Measurements from ENCODE around the gene SLC2A11. TPM values are rescaled to one million over a fixed set of nuclear protein-coding genes. Genes with fewer than 3 reads are reported as not detected.
A peak's percentile ranks its signal among the peaks of the same experiment; 100 is the strongest.

Gene SLC2A11
- polyA plus RNA-seq, 3 donors = 28.2 to 53.7 (median 31.6) TPM

DNA sequence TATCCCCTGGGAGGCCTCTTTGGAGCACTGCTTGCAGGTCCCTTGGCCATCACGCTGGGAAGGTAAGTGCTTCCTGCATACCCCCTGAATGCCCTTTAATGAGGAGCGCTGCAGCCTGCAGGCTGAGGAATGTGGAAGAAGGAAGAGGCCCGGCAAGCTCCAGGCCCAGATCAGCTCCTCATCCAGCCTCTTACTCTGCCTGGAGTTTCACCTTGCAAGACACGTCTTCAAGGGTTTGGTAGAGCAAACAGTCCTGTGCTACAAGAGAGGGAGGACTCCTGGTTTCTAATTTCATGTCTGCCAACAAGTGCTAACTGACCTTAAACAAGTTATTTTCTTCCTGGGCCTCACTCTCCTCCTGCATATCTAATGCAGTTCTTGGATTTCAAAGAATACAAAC is 10.9 kb downstream of the SLC2A11 start:
- DNase-seq (ENCODE audit: extremely low read depth in 1 of 11, low read depth in 9 of 11, low spot score in 4 of 11) = no peak

DNA sequence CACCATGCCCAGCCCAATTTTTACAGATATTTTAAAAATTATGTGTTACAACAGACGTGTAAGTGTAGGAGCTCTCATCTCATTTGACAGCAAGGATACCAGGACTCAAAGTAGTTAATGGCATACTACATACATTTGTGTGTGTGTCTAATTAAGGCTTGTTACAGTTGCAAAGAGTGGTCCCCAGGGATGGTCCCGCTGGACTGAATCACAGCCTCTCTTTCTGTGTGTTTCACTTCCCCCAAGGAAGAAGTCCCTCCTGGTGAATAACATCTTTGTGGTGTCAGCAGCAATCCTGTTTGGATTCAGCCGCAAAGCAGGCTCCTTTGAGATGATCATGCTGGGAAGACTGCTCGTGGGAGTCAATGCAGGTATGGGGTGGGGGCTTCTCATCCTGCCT is 17.2 kb downstream of the SLC2A11 start:
- no peak for DNase-seq (ENCODE audit: extremely low read depth in 1 of 11, low read depth in 9 of 11, low spot score in 4 of 11)

DNA sequence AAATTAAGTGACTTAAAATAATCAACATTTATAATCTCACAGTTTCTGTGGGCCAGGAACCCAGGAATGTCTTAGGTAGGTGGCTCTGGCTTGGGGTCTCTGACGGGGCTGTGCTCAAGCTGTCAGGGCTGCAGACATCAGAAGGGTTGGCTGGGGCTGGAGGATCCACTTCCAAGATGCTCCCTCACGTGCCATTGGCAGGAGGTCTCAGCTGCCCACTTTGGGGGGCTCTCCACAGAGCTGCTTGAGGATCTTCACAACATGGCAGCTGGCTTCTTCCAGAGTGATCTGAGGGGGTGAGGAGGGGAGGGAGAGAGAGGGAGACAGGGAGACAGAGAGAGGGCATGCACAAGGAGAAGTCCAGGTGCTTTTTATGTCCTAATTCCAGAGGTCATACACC is 18.1 kb downstream of the SLC2A11 start:
- DNase-seq (ENCODE audit: extremely low read depth in 1 of 11, low read depth in 9 of 11, low spot score in 4 of 11) = no peak

DNA sequence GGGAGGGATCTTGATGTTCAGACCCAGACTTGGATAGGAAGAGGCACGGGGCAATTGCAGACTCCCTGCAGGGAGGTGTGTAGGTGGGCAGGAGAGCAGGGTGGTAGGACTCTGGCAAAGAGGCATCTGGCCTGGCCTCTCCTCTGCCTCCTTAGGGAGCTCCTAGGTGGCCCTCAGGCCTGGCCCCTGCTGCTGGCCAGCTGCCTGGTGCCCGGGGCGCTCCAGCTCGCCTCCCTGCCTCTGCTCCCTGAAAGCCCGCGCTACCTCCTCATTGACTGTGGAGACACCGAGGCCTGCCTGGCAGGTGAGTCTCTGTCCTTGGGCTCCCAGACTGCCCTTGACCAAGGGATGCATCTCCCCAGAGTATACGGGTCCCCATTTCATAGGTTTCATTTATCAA is 19.9 kb downstream of the SLC2A11 start:
- DNase-seq (ENCODE audit: extremely low read depth in 1 of 11, low read depth in 9 of 11, low spot score in 4 of 11) = no peak

DNA sequence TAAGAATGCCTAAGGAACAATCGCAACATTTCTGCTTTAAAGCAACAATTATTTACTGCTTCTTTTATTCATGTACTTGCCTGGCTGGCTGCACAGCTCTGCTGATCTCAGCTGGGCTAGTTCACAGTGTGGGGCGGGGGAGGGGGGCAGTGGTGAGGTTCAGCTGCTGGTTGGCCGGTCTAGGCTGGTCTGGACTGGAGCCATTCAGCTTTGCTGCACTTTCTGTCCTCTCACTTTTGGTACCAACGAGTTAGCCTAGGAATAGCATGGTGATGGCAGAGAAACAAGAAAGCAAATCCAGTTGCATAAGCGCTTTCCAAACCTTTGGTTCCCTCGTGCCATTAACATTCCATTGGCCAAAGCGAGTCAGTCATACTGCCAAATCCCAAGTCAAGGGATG is 20.5 kb downstream of the SLC2A11 start:
- DNase-seq (ENCODE audit: extremely low read depth in 1 of 11, low read depth in 9 of 11, low spot score in 4 of 11) = no peak

- DNase-seq (ENCODE audit: extremely low read depth in 1 of 11, low read depth in 9 of 11, low spot score in 4 of 11) = no peak
These were observed 24.7 kb downstream of the SLC2A11 start for GRCh38 chr22:23882370-23882769.

DNA sequence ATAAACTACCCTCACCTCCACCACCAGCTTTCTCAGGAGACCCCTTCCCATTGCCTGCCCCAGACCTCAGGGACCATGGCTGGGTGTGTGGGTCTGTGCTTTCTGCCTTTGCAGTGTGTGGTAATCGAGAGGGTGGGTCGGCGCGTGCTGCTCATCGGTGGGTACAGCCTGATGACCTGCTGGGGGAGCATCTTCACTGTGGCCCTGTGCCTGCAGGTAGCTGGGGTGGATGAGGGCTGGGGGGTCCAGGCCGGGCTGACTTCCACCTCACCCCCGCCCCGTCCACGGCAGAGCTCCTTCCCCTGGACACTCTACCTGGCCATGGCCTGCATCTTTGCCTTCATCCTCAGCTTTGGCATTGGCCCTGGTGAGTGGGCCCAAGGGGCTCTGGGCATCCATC is 26.0 kb downstream of the SLC2A11 start:
- DNase-seq (ENCODE audit: extremely low read depth in 1 of 11, low read depth in 9 of 11, low spot score in 4 of 11) = no peak

- no peak for DNase-seq (ENCODE audit: extremely low read depth in 1 of 11, low read depth in 9 of 11, low spot score in 4 of 11)
These were observed 26.5 kb downstream of the SLC2A11 start for GRCh38 chr22:23884140-23884539.

GRCh38 chr22:23888615-23889401 is 31.1 kb downstream of the SLC2A11 start:
- no peak for DNase-seq (ENCODE audit: extremely low read depth in 1 of 11, low read depth in 9 of 11, low spot score in 4 of 11)

DNA sequence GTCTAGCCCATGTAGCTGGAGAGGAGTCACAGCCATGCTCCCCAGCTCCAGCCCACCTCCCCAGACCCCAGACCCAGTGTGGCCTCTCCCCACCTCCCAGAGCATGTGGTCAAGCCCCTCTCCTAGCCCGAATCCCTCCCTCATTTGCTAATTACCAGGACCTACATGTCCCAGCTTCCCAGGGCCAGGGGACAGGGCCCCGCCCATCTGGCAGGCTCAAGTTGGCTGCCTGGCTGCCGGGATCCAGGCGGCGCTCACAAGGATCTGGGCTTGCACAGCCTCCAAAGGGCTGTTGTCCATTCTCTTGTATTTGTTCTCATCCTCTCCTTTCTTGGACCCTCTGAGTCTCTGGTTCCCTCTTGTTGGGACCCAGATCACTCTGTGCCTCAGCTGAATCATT is 31.9 kb downstream of the SLC2A11 start:
- no peak for DNase-seq (ENCODE audit: extremely low read depth in 1 of 11, low read depth in 9 of 11, low spot score in 4 of 11)

DNA sequence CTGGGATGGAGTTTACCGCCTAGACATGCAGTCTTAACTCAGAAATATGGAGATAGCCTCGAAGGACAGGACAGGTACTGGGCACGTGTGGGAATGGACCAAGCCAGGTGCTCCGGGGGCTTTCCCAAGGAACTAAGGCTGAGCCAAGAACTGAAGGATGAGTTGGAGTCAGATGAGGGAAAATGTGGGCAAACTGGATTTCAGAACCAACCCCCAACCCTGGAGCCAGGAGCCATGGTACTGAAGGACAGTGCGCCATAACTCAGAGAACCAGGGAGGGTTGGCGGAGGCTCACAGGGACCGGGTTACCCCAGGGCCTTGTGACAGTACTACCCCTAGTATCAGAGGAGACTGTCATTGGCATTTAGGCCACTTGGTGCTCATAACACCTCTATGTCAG is 34.1 kb downstream of the SLC2A11 start:
- DNase-seq (ENCODE audit: extremely low read depth in 1 of 11, low read depth in 9 of 11, low spot score in 4 of 11) = no peak

- DNase-seq (ENCODE audit: extremely low read depth in 1 of 11, low read depth in 9 of 11, low spot score in 4 of 11) = no peak
These were observed 34.5 kb downstream of the SLC2A11 start for GRCh38 chr22:23892130-23892529.

GRCh38 chr22:23892706-23893105 is 35.0 kb downstream of the SLC2A11 start:
- DNase-seq (ENCODE audit: extremely low read depth in 1 of 11, low read depth in 9 of 11, low spot score in 4 of 11) = no peak

GRCh38 chr22:23893121-23893944 is 35.7 kb downstream of the SLC2A11 start:
- DNase-seq (ENCODE audit: extremely low read depth in 1 of 11, low read depth in 9 of 11, low spot score in 4 of 11) = no peak

- DNase-seq (ENCODE audit: extremely low read depth in 1 of 11, low read depth in 9 of 11, low spot score in 4 of 11) = peak; percentile 82 to 95 (median 91)
These were observed 36.5 kb downstream of the SLC2A11 start, which contains the start of gene MIF for GRCh38 chr22:23893945-23894709. MIF (plus strand) TSS chr22:23894383; CDS start chr22:23894475, 92 bp downstream.

- peak in 10 of 11 donors; percentile 48 to 79 (median 69) for DNase-seq (ENCODE audit: extremely low read depth in 1 of 11, low read depth in 9 of 11, low spot score in 4 of 11)
These were observed 37.3 kb downstream of the SLC2A11 start for GRCh38 chr22:23894710-23895598.

DNA sequence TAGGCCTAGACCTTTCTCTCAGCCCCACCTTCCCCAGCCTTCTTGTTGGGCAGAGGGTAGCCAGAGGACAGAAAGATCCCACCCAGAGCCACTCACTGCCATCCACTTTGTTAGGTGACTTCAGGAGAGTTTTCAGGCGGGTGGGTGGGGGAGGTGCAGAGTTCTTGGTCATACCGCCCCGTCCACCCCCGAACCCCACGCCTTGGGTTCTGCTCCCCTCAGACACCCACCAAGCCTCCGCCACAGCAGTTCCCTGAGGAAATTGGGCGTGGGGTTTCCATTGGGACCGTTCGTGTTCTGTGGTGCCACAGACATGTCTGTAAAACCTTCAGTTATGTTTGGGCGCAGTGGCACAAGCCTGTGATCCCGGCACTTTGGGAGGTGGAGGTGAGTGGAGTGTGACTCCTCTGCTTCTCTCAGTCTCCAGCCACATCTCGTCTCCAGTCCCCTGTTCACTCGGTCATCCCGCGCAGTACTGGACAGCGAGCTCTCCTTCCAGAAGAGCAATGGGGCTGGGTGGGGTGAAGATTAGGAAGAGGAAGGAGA is 38.0 kb downstream of the SLC2A11 start:
- no peak for DNase-seq (ENCODE audit: extremely low read depth in 1 of 11, low read depth in 9 of 11, low spot score in 4 of 11)

GRCh38 chr22:23896166-23896522 is 38.5 kb downstream of the SLC2A11 start:
- DNase-seq (ENCODE audit: extremely low read depth in 1 of 11, low read depth in 9 of 11, low spot score in 4 of 11) = no peak

All from renal cortex interstitium (tissue), 11 donors.